NT2/D1 (cell line): ENCODE measurements around the gene SNED1.

ENCODE experiments used
- SUZ12 ChIP-seq: IDR thresholded peaks from 2 replicates; pipeline ENCODE4 v1.6.1; 2011; ENCODE audit not compliant: insufficient read length, insufficient read depth; ENCODE audit errors: extremely low read depth
- YY1 ChIP-seq: IDR thresholded peaks from 2 replicates; pipeline ENCODE4 v1.6.1; 2011; ENCODE audit not compliant: insufficient read length, insufficient read depth
- ZNF274 ChIP-seq: IDR thresholded peaks from 2 replicates; pipeline ENCODE4 v1.6.1; 2011; ENCODE audit warnings: mild to moderate bottlenecking, low read depth, low read length

- TF ChIP-seq YY1 = no peak
- no peak for TF ChIP-seq SUZ12
- no peak for TF ChIP-seq ZNF274
Measured at GRCh38 chr2:241031436-241032165, 33.2 kb downstream of the SNED1 start.
